ENCODE data around the gene PLEKHA8. TPM values are rescaled to one million over a fixed set of nuclear protein-coding genes. Genes with fewer than 3 reads are reported as not detected.

The PLEKHA8 gene
- total RNA-seq, 4 donors from 2014 or later = 6.6 to 16.4 (median 13.1) TPM

- H3K27me3 ChIP-seq = no peaks in the 10 kb centered on the region
- H3K36me3 ChIP-seq = no peaks in the 10 kb centered on the region
- peaks cover 0 to 12% (median 3%) of the 10 kb centered on the region in 4 donors for H3K4me1 ChIP-seq
- no peak for DNase-seq
- intact Hi-C loops (cut with DNase I; ENCODE audit: low total_unique reads) (no loop called here), in situ Hi-C loops (cut with MboI; ENCODE audit: low pct_ligation_motif_present in 1 of 4, low pct_unique_long_range_greater_than_20kb in 1 of 4, low sequenced_read_pairs in 3 of 4) (no loop called here)
- no peak for TF ChIP-seq CTCF (IDR thresholded peaks at IDR 0.05)
- no peak for TF ChIP-seq POLR2A (IDR thresholded peaks at IDR 0.05)
- no peak overlapping the region for H3K27ac ChIP-seq
- H3K9me3 ChIP-seq = no peaks in the 10 kb centered on the region
- WGBS, 2 donors (ENCODE audit: low coverage in 1 of 2) = 64 to 80% methylated on average over 1 to 13 of the region's 13 CpGs
- H3K4me3 ChIP-seq = no peak overlapping the region
Measured at GRCh38 chr7:30148951-30149459, 120.8 kb downstream of the PLEKHA8 start.

- no peak for TF ChIP-seq CTCF (IDR thresholded peaks at IDR 0.05)
- no peak for TF ChIP-seq EP300 (IDR thresholded peaks at IDR 0.05; ENCODE audit: low read depth)
- TF ChIP-seq POLR2AphosphoS5 (IDR thresholded peaks at IDR 0.05) = no peak
- TF ChIP-seq POLR2A (IDR thresholded peaks at IDR 0.05) = no peak
- peaks cover 0 to 5% (median 0%) of the 10 kb centered on the region in 4 donors for H3K4me1 ChIP-seq
- no peaks in the 10 kb centered on the region for H3K36me3 ChIP-seq
- H3K27me3 ChIP-seq = no peaks in the 10 kb centered on the region
- H3K9me3 ChIP-seq = no peaks in the 10 kb centered on the region
- 96 to 100% methylated on average over 2 to 7 of the region's 7 CpGs for whole genome bisulfite sequencing, 2 donors (ENCODE audit: low coverage in 1 of 2)
- in situ Hi-C loops (cut with MboI; ENCODE audit: low pct_ligation_motif_present in 1 of 4, low pct_unique_long_range_greater_than_20kb in 1 of 4, low sequenced_read_pairs in 3 of 4) (loop anchor here in 3 of 4 donors (25.0 kb wide), 3 partner anchors 263 to 588 kb away; no protein-coding TSS in a partner anchor), intact Hi-C loops (cut with DNase I; ENCODE audit: low total_unique reads) (no loop called here)
- H3K27ac ChIP-seq = no peak overlapping the region
- no peak for DNase-seq
- H3K4me3 ChIP-seq = no peak overlapping the region
Measured at GRCh38 chr7:30149640-30150272, 121.5 kb downstream of the PLEKHA8 start.

DNA sequence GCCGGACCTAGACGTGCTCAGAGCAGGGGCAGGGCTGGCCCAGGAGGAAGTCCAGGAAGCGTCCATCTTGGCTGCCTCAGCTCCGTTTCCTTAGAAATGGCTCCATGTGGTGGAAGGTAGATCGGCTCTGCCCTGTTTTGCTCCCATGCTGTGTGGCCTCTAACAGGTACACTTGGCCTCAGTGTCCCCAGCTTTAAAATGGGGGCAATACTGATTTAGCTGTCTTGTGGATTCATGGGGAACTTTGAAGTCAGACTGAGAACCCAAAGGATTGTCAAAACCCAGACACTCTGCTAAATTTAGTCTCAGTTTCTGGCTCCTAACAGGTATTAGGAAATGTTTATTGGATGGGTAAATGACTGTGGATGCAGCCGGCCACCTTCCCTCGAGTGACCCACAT lies 122.5 kb downstream of the PLEKHA8 start:
- Histone ChIP-seq H3K4me1 (peaks cover 0 to 5% (median 0%) of the 10 kb centered on the region in 4 donors), H3K36me3 (no peaks in the 10 kb centered on the region), H3K9me3 (no peaks in the 10 kb centered on the region), H3K4me3 (no peak overlapping the region), H3K27me3 (no peaks in the 10 kb centered on the region), H3K27ac (no peak overlapping the region)
- in situ Hi-C loops (cut with MboI; ENCODE audit: low pct_ligation_motif_present in 1 of 4, low pct_unique_long_range_greater_than_20kb in 1 of 4, low sequenced_read_pairs in 3 of 4) (loop anchor here in 3 of 4 donors (25.0 kb wide), 3 partner anchors 262 to 587 kb away; no protein-coding TSS in a partner anchor), intact Hi-C loops (cut with DNase I; ENCODE audit: low total_unique reads) (no loop called here)
- TF ChIP-seq POLR2A (IDR thresholded peaks at IDR 0.05) (no peak), CTCF (IDR thresholded peaks at IDR 0.05) (no peak), POLR2AphosphoS5 (IDR thresholded peaks at IDR 0.05) (no peak), EP300 (IDR thresholded peaks at IDR 0.05; ENCODE audit: low read depth) (no peak)
- no peak for DNase-seq
- WGBS, 2 donors (ENCODE audit: low coverage in 1 of 2) = 90 to 100% methylated on average over 1 to 7 of the region's 7 CpGs

DNA sequence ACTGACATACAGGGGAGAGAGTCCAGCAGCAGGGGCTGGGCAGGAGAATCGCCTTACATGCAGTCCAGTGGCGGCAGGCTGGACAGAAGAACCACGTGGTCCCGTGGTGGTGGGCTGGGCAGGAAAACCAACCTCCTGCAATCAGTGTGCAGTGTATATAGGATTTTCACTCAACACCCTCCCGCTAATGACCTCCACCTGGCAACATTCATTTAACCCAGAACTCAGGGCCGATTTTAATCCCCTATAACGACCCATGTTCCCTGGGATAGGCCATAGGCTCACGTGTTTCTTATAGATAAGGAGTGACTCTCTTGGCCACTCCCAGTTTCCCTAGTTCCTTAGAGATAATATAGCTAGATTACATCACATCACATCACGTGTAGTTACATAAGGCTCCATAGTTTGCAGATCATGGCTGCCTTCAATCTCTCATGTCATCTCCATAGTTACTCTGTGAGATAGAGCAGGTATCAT lies 125.9 kb downstream of the PLEKHA8 start:
- Histone ChIP-seq H3K27ac (no peak overlapping the region), H3K27me3 (no peaks in the 10 kb centered on the region), H3K36me3 (no peaks in the 10 kb centered on the region), H3K4me1 (peaks cover 0 to 3% (median 1%) of the 10 kb centered on the region in 4 donors), H3K4me3 (no peak overlapping the region), H3K9me3 (no peaks in the 10 kb centered on the region)
- DNase-seq = no peak
- in situ Hi-C loops (cut with MboI; ENCODE audit: low pct_ligation_motif_present in 1 of 4, low pct_unique_long_range_greater_than_20kb in 1 of 4, low sequenced_read_pairs in 3 of 4) = loop anchor here in 3 of 4 donors (25.0 kb wide), 3 partner anchors 258 to 583 kb away; no protein-coding TSS in a partner anchor
- WGBS, 2 donors (ENCODE audit: low coverage in 1 of 2) = 70 to 82% methylated on average over 4 to 9 of the region's 9 CpGs
- intact Hi-C loops (cut with DNase I; ENCODE audit: low total_unique reads) = no loop called here
- TF ChIP-seq EP300 (IDR thresholded peaks at IDR 0.05; ENCODE audit: low read depth) (no peak), CTCF (IDR thresholded peaks at IDR 0.05) (no peak), POLR2A (IDR thresholded peaks at IDR 0.05) (no peak), POLR2AphosphoS5 (IDR thresholded peaks at IDR 0.05) (no peak)

Measured in transverse colon (tissue), 4 donors.